ENCODE results near the gene TSPAN19.
A peak's percentile ranks its signal among the peaks of the same experiment; 100 is the strongest.

The TSPAN19 gene

GRCh38 chr12:84998341-84998740 lies 37.7 kb downstream of the TSPAN19 start:
- DNase-seq: no peak

- no peak for DNase-seq
Observed at GRCh38 chr12:84996759-84997158, 39.3 kb downstream of the TSPAN19 start.

DNA sequence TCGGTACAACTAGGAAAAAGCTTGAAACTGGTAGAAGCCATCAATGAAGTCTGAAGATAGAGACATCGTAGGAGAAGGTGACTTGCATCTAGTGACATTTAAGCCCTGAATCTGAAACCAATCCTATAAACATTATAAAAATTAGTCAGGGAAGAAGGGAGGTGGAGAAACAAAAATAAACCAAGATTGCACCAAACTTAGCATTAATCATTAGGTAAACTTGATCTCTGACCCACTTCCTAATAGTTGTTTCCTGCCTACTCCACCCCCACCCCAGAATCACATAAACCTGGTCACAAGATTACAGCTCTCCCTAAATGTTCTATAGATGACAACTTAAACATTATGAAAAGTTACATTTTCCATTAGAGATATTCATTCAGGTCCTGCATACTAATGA lies 40.4 kb downstream of the TSPAN19 start:
- DNase-seq: no peak

DNA sequence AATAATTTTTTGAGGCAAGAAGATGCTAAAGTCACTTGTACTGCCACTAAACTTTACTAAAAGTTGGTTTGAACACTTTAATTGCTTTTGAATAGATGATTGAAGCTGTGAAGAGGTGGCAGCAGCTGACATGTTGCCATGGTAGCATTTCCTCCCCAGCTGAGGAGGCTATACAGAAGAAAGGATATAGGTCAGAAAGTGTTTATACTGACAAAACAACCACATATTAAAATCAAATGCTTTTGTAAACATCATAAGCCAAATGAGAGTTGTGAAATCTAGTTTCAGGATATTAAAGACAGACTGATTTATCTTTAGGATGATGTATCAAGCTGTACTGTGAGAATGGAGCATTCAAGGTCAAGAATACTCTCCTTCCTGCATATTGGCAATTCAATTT lies 41.7 kb downstream of the TSPAN19 start:
- no peak for DNase-seq

GRCh38 chr12:84986586-84986985 lies 49.5 kb downstream of the TSPAN19 start:
- DNase-seq: peak; percentile 35

GRCh38 chr12:84986117-84986516 lies 50.0 kb downstream of the TSPAN19 start:
- no peak for DNase-seq

DNA sequence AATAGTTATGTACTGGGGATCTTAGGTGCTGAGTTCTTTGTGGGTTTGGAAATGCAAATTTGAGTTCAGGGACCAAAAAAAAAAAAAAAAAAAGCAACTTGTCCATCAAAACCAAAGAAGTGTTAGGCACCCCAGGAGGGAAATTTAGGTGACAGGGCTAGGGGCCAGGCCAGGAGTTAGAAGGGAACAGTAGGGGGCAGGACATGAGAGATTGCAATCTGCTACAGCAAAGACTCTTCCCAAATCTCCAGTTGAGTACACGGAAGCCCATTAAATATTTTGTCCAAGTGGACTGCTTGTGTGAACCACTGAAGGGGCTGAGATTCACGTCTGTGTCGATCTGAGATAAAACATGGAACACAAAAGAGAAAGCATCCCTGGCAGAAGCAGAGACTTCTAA lies 52.8 kb downstream of the TSPAN19 start:
- DNase-seq: no peak

GRCh38 chr12:84982888-84983287 lies 53.2 kb downstream of the TSPAN19 start:
- no peak for DNase-seq

DNA sequence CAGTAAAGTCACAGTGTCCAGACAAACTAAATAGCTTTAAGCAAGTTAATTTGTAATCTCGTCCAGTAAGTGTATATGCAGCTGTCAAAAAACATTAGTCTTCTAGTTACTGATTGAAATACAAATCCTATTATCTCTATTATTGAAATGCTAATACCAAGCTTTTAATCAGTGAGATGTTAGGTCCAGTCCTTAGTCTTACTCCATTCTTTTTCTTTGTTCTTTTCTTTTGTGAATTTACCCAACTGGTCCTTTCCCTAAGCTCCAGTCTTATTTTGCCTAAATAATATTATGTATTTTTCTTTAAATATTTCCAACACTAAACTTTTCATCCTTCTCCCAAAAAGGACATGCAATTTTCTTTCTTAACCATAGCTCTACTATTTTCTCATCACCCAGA lies 57.2 kb downstream of the TSPAN19 start:
- DNase-seq: no peak

- DNase-seq: no peak
Observed at GRCh38 chr12:84976133-84976532, 59.9 kb downstream of the TSPAN19 start.

- no peak for DNase-seq
Observed at GRCh38 chr12:84974155-84974815, 61.8 kb downstream of the TSPAN19 start.

DNA sequence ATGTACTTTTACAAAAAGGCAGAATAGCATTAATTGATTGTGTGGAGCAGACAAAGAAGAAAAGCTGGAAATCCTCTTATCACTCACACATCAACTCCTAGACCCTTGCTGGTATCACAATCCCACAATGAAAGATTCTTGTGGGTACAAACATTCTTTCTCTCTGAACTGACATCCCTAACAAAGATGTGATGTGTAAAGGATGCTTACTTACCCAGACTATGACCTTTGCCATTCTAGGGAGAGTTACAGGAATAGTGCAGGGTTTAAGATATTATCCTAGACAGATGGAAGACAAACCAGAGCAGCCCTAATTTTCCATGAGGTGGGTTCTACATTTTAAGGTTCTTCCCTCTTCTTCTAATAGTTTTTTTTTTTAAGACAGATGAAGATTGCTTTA lies 63.1 kb downstream of the TSPAN19 start:
- DNase-seq: no peak

DNA sequence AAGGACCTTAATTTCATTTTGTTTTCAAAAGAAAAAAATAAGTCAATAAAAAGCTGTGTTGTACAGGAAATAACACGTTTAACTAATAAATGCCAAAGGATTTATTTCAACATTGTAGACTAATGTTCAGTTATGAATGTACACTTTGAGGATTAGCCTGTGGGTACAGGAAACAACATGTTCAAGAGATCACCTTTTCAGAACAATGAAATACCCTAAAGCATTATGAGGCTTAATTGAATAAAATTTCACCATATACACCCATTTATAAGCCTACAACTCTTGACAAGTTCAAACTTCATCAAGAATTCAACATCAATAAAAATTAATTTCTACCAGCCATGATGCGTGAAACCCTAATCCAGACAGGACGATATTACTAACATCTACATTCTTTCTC lies 66.9 kb downstream of the TSPAN19 start:
- DNase-seq: no peak
